Measurements from ENCODE around the gene EPM2AIP1.

- TF ChIP-seq CTCF (IDR thresholded peaks at IDR 0.05; ENCODE audit: low read depth, low read length) (no peak), EZH2phosphoT487 (IDR thresholded peaks at IDR 0.05; ENCODE audit: low read depth) (no peak)
Observed at GRCh38 chr3:36993326-36994283, 674 bp upstream of the EPM2AIP1 start, which contains the start of gene MLH1.

All from OCI-LY3 (cell line).